ENCODE data around the gene TEDC2.

The TEDC2 gene

GRCh38 chr16:2459647-2460390 is at the start of gene TEDC2:
Gene TEDC2 (plus strand): TSS chr16:2460109. CDS start chr16:2460145, 36 bp downstream.
- Histone ChIP-seq H2AFZ (ENCODE audit: low read depth) (peak within 1 kb of the TSS; percentile 68), H3K36me3 (ENCODE audit: insufficient read depth) (peaks cover 6% of the 10 kb centered on the region; the same call in 1 of the 2 replicates), H3K79me2 (ENCODE audit: insufficient read depth, low read depth) (0 out of 2 replicates have a peak, but pooled peaks cover 6% of the 10 kb centered on the region), H4K20me1 (ENCODE audit: insufficient read depth) (no peaks in the 10 kb centered on the region), H3K27ac (0 out of 2 replicates have a peak within 1 kb of the TSS, but pooled peaks have one; percentile 16), H3K4me1 (ENCODE audit: low read depth, poor library complexity, severe bottlenecking) (peaks cover 18% of the 10 kb centered on the region), H3K27me3 (ENCODE audit: insufficient read depth, low read depth) (no peaks in the 10 kb centered on the region), H3K4me3 (IDR thresholded peaks at IDR 0.05; ENCODE audit: insufficient read depth, low read depth, low read length) (no peak within 1 kb of the TSS), H3K4me2 (peak within 1 kb of the TSS; percentile 95), H3K9ac (peak within 1 kb of the TSS; percentile 53; the same call in 1 of the 2 replicates)
- TF ChIP-seq CTCF (conservative IDR thresholded peaks at IDR 0.05; ENCODE audit: low read depth, low read length), result no peak

- Histone ChIP-seq H3K4me2 (no peak overlapping the region), H4K20me1 (ENCODE audit: insufficient read depth) (no peaks in the 10 kb centered on the region)
- TF ChIP-seq CTCF (conservative IDR thresholded peaks at IDR 0.05; ENCODE audit: low read depth, low read length), result no peak
Measured at GRCh38 chr16:2415085-2415484, 44.8 kb upstream of the TEDC2 start.

GRCh38 chr16:2420035-2420434 is 39.9 kb upstream of the TEDC2 start:
- Histone ChIP-seq H3K4me1 (ENCODE audit: low read depth, poor library complexity, severe bottlenecking) (no peaks in the 10 kb centered on the region), H4K20me1 (ENCODE audit: insufficient read depth) (no peaks in the 10 kb centered on the region), H3K4me3 (IDR thresholded peaks at IDR 0.05; ENCODE audit: insufficient read depth, low read depth, low read length) (no peak overlapping the region), H2AFZ (ENCODE audit: low read depth) (no peak overlapping the region), H3K9ac (no peak overlapping the region), H3K4me2 (no peak overlapping the region), H3K27me3 (ENCODE audit: insufficient read depth, low read depth) (no peaks in the 10 kb centered on the region), H3K36me3 (ENCODE audit: insufficient read depth) (no peaks in the 10 kb centered on the region), H3K79me2 (ENCODE audit: insufficient read depth, low read depth) (no peaks in the 10 kb centered on the region), H3K27ac (no peak overlapping the region)
- TF ChIP-seq CTCF (conservative IDR thresholded peaks at IDR 0.05; ENCODE audit: low read depth, low read length), result no peak

More at GRCh38 chr16:2415085-2415484, 44.8 kb upstream of the TEDC2 start:
- Histone ChIP-seq H3K4me1 (ENCODE audit: low read depth, poor library complexity, severe bottlenecking) (no peaks in the 10 kb centered on the region), H3K27ac (no peak overlapping the region), H3K9ac (no peak overlapping the region), H3K4me3 (IDR thresholded peaks at IDR 0.05; ENCODE audit: insufficient read depth, low read depth, low read length) (no peak overlapping the region), H3K79me2 (ENCODE audit: insufficient read depth, low read depth) (no peaks in the 10 kb centered on the region), H3K27me3 (ENCODE audit: insufficient read depth, low read depth) (no peaks in the 10 kb centered on the region), H2AFZ (ENCODE audit: low read depth) (no peak overlapping the region), H3K36me3 (ENCODE audit: insufficient read depth) (no peaks in the 10 kb centered on the region)

- Histone ChIP-seq H3K79me2 (ENCODE audit: insufficient read depth, low read depth) (no peaks in the 10 kb centered on the region), H4K20me1 (ENCODE audit: insufficient read depth) (no peaks in the 10 kb centered on the region), H3K36me3 (ENCODE audit: insufficient read depth) (no peaks in the 10 kb centered on the region), H2AFZ (ENCODE audit: low read depth) (no peak overlapping the region), H3K9ac (no peak overlapping the region), H3K27ac (no peak overlapping the region), H3K27me3 (ENCODE audit: insufficient read depth, low read depth) (no peaks in the 10 kb centered on the region), H3K4me3 (IDR thresholded peaks at IDR 0.05; ENCODE audit: insufficient read depth, low read depth, low read length) (no peak overlapping the region), H3K4me2 (no peak overlapping the region), H3K4me1 (ENCODE audit: low read depth, poor library complexity, severe bottlenecking) (no peaks in the 10 kb centered on the region)
- no peak for TF ChIP-seq CTCF (conservative IDR thresholded peaks at IDR 0.05; ENCODE audit: low read depth, low read length)
Measured at GRCh38 chr16:2422123-2422867, 37.6 kb upstream of the TEDC2 start.
